Thoracic aorta (tissue), 2 donors: ENCODE results near the gene ADAMTSL1. TPM values are rescaled to one million over a fixed set of nuclear protein-coding genes. Genes with fewer than 3 reads are reported as not detected.

ENCODE experiments used
- ATAC-seq: fragments of 150-250 bp; one replicate; pipeline ENCODE4 v1.8.0; 2017; ENCODE audit warnings: low read depth; ENCODE audit not compliant: insufficient number of reproducible peaks, low FRiP score
- DNase-seq: peaks from one replicate; pipeline ENCODE4 v3.0.0-alpha.2; 2020; ENCODE audit warnings: low spot score
- H3K27ac ChIP-seq, 2 donors: fragments of 200-600 bp; sonication (generic); 1 replicate in 1 of 2; 2 replicates in 1 of 2; pipeline ENCODE4 v1.5.1; 2016; ENCODE audit warnings: mild to moderate bottlenecking in 2 of 2, moderate library complexity in 2 of 2
- H3K27me3 ChIP-seq: fragments of 200-600 bp; sonication (generic); replicated peaks from 2 replicates; pipeline ENCODE4 v1.6.0; 2016; ENCODE audit warnings: mild to moderate bottlenecking; ENCODE audit not compliant: insufficient read depth
- H3K36me3 ChIP-seq: fragments of 200-600 bp; sonication (generic); one replicate; pipeline ENCODE4 v1.5.1; 2016
- H3K4me1 ChIP-seq, 2 donors: fragments of 200-600 bp; sonication (generic); 1 replicate in 1 of 2; 2 replicates in 1 of 2; pipeline versions ENCODE4 v1.5.1 to v1.6.0; 2016; ENCODE audit warnings: low read depth in 2 of 2, mild to moderate bottlenecking in 1 of 2; ENCODE audit not compliant: control insufficient read depth in 1 of 2
- H3K4me3 ChIP-seq: fragments of 200-600 bp; sonication (generic); 2 replicates; pipeline ENCODE4 v1.5.1; 2016; ENCODE audit warnings: mild to moderate bottlenecking
- H3K9me3 ChIP-seq: fragments of 200-600 bp; sonication (generic); 2 replicates; pipeline ENCODE4 v1.5.1; 2016
- CTCF ChIP-seq: fragments of 200-600 bp; sonication (generic); IDR thresholded peaks from one replicate; pipeline ENCODE4 v1.5.1; 2019; ENCODE audit warnings: antibody characterized with exemption
- total RNA-seq, 2 donors: library from RNA; depleted of rRNA; stranded (reverse); fragments of >200 nt; gene quantifications; one replicate each; pipeline versions ENCODE4 v1.1.0 to v1.2.3, GENCODE V29; 2016

Gene ADAMTSL1
- total RNA-seq, 2 donors from 2014 or later: 61.4 to 75.5 TPM

- Histone ChIP-seq H3K36me3 (no peaks in the 10 kb centered on the region), H3K27me3 (no peaks in the 10 kb centered on the region), H3K27ac (no peak overlapping the region), H3K4me1 (peaks cover 12 to 38% of the 10 kb centered on the region in 2 donors), H3K9me3 (no peaks in the 10 kb centered on the region), H3K4me3 (no peak overlapping the region)
- no peak for ATAC-seq
- no peak for DNase-seq
- no peak for TF ChIP-seq CTCF
Observed at GRCh38 chr9:18857334-18857733, 383.4 kb downstream of the ADAMTSL1 start.

- ATAC-seq (no peak), DNase-seq (no peak)
- Histone ChIP-seq H3K4me3 (no peak overlapping the region), H3K9me3 (no peaks in the 10 kb centered on the region), H3K4me1 (peaks cover 15 to 42% of the 10 kb centered on the region in 2 donors), H3K27me3 (no peaks in the 10 kb centered on the region), H3K27ac (no peak overlapping the region), H3K36me3 (no peaks in the 10 kb centered on the region)
- no peak for TF ChIP-seq CTCF
Observed at GRCh38 chr9:18857769-18858168, 383.8 kb downstream of the ADAMTSL1 start.

- TF ChIP-seq CTCF: no peak
- Histone ChIP-seq H3K9me3 (no peaks in the 10 kb centered on the region), H3K27ac (peak overlapping the region; percentile 71 to 78), H3K36me3 (no peaks in the 10 kb centered on the region), H3K27me3 (no peaks in the 10 kb centered on the region), H3K4me3 (peak overlapping the region; percentile 59), H3K4me1 (peaks cover 16 to 42% of the 10 kb centered on the region in 2 donors)
- DNase-seq: peak; percentile 8
- peak; percentile 67 for ATAC-seq
Observed at GRCh38 chr9:18861609-18862544, 387.9 kb downstream of the ADAMTSL1 start.

GRCh38 chr9:18863791-18864190, 389.8 kb downstream of the ADAMTSL1 start:
- Histone ChIP-seq H3K4me3 (no peak overlapping the region), H3K36me3 (no peaks in the 10 kb centered on the region), H3K4me1 (peaks cover 16 to 42% of the 10 kb centered on the region in 2 donors), H3K27me3 (no peaks in the 10 kb centered on the region), H3K9me3 (no peaks in the 10 kb centered on the region), H3K27ac (peak overlapping the region; percentile 71 to 78)
- DNase-seq: no peak
- TF ChIP-seq CTCF: no peak
- no peak for ATAC-seq

- no peak for TF ChIP-seq CTCF
- no peaks in the 10 kb centered on the region for H3K36me3 ChIP-seq
- H3K4me3 ChIP-seq: no peak overlapping the region
- H3K9me3 ChIP-seq: peaks cover 3% of the 10 kb centered on the region
- peaks cover 16 to 42% of the 10 kb centered on the region in 2 donors for H3K4me1 ChIP-seq
- DNase-seq: no peak
- ATAC-seq: no peak
- peak overlapping the region; percentile 71 to 78 for H3K27ac ChIP-seq
- no peaks in the 10 kb centered on the region for H3K27me3 ChIP-seq
Observed at GRCh38 chr9:18864516-18864915, 390.6 kb downstream of the ADAMTSL1 start.
